ENCODE data around the gene FAM13A.
"Not testable (repeated sequence)": the region's sequence is repeated elsewhere in the genome, so short reads cannot be mapped to it uniquely, and the experiment has no call there.

Gene FAM13A

DNA sequence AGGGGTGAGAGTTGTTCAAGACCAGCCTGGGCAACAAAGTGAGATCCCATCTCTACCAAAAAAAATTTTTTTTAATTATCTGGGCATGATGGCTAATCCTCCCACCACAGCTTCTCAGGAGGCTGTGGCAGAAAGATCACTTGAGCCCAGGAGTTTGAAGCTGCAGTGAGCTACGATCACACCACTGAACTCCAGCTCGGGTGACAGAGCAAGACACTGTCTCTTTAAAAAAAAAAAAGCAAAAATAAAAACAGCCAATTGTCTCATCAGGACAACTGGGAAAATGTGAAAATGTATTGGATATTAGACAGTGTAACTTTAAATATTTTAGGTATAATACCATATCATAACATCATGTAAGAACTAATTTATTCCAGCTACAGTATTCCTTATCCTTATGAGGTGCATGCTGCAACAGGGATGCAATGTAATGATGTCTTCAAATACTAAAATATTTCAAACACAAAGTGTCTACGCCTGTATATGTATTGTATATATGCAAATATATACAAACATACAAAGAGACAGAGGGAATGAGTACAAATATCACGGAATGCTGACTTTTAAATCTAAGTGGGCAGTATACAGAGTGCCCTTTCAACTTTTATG lies 17.2 kb downstream of the FAM13A start:
- DNase-seq, result no peak

DNA sequence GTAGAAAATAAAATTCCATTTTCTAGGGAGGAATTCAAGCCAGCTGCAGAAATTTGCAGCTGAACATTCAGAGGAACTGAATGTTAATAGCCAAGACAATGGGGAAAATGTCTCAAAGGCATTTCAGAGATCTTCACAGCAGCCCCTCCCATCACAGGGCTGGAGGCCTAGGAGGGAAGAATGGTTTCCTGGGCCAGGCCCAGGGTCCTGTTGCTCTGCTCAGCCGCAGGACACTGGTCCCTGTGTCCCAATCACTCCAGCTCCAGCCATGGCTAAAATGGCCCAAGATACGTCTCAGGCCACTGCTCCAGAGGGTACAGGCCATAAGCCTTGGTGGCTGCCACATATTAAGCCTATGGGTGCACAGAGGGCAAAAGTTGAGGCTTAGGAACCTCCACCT lies 20.4 kb downstream of the FAM13A start:
- DNase-seq, result no peak

DNA sequence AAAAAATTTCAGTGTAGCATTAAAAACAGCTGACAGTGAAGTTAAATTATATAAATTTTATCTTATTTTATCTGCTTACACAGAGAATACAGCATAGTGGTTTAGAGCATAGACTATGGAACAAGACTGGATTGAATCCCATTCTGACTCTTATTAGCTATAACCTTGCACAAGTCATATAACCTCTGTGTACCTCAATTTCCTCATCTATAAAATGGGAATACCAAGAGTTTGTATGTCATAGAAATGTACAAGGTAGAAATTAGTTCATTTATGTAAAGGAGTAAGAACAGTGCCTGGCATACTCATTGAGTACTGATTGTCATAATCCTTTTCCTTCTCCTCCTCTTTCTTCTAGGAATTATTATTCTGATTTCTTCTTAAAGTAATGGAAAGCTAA lies 25.7 kb downstream of the FAM13A start:
- no peak for DNase-seq

DNA sequence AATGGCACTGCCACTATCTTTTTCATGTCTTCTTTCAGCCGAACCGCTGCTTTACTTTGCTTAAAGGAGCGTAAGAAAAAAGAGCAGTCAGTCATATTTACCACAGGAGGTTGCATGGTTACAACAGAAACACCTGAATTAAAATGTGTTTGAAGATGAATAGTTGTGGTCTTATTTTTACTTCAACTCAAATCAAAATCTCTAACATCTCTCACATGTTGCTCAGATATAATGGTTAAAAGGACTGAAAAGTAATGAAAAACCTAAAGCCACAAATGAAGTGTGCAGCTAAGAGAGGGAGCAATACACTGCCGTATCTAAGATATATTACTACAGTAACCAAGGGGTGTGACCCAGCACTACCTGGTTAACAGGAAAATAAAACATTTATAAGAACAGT lies 27.4 kb downstream of the FAM13A start:
- DNase-seq, result no peak

DNA sequence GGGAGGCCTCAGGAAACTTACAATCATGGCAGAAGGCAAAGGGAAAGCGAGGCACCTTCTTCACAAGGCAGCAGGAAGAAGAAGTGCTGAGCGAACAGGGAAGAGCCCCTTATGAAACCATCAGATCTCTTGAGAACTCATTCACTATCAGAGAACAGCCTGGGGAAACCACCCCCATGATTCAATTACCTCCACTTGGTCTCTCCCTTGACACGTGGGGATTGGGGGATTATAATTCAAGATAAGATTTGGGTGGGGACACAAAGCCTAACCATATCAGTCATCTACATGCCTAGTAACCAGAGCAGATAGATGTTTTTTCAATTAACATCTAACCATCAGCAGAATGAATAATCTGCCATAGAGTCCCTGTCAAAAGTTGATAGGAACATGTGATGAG lies 30.4 kb downstream of the FAM13A start:
- DNase-seq, result no peak

DNA sequence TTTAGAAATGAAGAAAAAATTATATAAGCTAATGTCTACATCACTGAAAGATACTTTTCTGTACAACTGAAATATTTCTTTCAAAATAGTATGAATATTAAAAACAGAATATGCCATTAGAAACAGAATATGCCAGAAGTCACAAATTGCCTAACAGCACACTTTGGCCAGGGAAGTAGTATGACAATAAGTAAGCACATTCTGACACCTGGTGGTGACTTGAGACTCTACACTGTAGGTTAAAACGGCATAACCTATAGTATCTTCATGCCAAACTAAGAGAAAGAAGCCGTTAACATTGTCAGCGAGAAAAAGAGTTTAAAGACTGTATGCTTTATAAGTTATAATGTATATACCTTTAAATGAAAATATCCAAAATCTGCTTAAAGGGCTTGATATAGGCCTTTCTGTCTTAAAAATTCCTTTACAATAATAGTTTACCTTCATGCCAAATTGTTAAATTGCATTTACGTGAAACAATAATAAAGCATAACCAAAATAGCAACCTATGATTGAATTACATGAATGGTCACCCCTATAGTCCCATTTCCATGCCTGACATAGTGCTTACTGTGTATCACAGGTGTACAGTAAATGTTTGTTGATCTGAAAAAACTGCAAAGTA lies 32.8 kb downstream of the FAM13A start:
- DNase-seq, result peak; percentile 27 to 28

DNA sequence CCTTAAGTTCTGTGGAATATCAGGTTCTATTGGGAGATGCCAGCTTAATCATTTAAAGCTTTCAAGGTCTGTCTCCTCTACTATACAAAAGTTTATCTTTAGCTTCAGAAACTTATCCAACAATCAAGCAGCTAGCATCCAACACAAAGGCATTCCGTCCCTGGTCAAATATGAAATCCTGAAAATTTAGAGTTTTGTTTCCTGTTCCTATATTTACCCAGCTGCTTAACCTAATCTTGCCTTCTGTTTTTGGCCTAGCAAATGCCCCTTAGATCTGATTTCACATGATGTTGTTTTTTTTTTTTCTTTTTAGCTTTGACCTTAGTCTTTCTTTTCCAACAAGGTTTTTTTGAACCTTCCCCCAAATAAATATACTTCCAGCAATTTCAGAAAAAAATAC lies 33.8 kb downstream of the FAM13A start:
- DNase-seq, result no peak

DNA sequence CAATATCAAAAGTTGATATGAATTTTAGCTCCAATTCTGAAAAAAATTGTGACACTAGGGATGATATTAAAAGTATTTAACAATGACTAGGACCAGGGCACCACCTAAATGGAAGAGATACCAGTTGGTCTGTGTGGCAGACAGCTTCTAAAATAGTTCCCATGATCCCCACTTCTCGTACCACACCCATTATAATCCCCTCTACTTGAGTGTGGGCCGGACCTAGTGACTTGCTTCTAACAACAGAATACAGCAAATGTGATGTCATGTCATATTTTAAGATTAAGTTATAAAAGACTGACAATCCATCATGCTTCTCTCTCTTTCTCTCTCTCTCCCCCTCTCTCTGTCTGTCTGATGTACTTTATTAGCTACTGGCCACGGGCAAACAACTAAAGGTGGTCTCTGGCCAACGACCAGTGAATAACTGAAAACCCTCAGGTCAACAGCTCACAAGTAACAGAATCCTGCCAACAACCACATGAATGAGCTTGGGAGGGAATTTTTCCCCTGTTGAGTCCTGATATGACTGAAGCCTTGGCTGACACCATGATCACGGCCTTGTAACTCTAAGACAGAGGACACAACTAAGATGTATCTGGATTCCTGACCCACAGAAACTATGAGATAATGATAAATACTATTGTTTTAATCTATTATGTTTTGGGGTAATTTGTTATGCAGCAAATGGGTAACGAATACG lies 34.4 kb downstream of the FAM13A start:
- no peak for DNase-seq

DNA sequence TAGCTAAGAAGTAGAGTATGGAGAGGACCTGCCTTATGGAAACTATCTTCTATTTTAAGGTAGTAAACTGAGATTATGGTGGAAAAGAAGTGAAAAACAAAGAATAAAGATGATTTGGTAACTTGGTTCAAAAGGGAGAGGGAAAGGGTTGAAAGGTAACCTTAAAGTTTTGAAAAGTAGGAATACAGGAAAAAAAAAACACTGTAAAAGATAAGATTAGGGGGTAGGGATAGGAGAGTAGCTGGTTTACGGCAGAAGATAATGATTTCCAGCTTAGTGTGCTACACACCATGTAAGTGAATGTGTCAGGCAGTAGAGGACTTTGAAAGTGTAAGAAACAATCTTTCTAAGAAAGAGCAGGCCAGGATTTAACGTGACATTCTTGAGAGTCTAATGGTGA lies 35.3 kb downstream of the FAM13A start:
- no peak for DNase-seq

DNA sequence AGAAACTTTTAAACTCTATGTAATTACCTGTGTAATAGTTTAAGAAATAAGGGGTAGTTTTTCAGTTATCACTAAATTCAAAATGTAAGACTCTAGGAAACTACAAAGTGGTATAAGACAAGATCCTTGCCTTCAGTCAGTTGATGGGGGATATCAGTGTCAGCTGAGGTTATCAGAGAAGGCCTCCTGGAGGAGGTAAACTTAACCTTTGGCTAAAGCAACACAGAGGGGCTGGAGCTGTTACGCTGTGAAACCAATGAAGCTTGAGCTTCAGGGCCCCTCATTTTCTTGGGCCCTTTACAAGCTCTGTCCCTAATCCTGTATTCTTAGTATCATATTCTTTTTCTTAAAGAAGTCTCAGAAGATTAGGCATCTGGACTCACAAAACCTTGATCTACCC lies 35.9 kb downstream of the FAM13A start:
- no peak for DNase-seq

DNA sequence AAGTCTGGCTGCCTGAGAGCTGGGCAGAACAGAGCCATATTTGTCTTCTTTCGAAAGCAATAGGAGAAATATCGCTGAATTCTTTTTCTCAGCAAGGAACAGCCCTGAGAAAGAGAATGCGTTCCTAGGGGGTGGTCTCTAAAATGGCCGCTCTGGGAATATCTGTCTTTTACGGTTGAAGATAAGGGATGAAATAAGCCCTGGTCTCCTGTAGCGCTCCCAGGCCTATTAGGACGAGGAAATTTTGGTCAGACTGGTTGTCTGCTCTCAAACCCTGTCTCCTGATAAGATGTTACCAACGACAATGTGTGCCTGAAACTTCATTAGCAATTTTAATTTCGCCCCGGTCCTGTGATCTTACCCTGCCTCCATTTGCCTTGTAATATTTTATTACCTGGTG lies 42.1 kb downstream of the FAM13A start:
- DNase-seq, result not testable (repeated sequence)

DNA sequence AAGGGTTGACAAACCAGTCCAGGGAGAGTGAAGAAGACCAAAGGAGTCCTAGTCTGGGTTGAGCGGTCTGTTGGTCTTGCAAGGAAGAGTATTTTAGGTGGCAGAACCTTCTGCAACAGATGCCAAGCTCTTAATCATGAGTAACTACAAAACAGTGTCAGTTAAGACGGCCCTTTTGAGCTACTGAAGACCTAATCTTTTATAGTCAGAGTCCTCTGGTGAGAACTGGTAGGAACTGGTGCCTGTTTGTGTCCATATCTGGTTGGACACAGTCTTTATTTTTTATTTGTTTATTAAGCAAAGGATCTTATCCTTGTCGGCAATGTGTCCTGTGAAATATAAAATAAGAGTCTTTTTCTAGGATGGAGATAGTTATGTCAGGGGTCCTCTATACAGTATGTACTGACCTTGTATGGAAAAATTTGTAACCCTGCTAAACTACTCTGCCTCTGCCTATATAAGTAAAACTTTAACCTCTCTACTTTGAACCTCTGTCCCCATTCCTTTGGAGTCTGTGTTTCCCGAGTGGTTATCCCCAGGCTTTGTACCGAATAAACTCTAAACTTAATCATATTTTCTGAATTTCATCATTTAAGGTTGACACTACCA lies 47.1 kb downstream of the FAM13A start:
- no peak for DNase-seq

DNA sequence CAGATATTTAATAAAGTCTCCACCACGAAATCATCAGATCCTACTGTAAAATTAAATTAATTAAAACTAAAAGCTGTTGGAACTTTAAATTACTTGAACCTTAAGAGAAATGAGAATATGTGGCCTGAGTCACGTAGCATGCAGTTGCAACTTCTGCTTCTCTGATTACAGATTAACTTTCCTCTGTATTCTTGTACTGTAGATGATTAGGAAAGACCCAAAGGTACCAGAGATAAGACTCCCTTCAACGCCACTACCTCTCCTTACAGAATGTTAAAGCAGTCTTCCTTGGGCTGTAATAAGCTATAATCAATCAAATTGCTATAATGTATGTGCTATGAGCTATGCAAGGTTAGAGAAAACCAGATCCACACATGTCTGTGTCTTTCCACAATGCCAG lies 47.9 kb downstream of the FAM13A start:
- DNase-seq, result no peak

DNA sequence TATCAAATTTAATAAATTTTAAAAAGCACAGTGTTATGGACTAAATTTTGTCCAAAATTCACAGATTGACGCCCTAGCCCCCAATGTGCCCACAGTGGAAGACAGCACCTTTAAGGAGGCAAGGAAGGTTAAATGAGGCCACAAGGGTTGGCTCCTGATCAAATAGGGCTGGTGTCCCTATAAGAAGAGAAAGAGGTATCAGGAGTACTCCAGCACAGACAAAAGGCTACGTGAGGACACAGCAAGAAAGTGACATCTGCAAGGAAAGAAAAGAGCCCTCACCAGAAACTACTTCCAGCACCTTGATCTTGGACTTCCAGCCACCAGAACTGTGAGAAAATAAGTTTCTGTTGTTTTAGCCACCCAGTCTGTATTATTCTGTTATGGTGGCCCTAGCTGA lies 48.8 kb downstream of the FAM13A start:
- no peak for DNase-seq

DNA sequence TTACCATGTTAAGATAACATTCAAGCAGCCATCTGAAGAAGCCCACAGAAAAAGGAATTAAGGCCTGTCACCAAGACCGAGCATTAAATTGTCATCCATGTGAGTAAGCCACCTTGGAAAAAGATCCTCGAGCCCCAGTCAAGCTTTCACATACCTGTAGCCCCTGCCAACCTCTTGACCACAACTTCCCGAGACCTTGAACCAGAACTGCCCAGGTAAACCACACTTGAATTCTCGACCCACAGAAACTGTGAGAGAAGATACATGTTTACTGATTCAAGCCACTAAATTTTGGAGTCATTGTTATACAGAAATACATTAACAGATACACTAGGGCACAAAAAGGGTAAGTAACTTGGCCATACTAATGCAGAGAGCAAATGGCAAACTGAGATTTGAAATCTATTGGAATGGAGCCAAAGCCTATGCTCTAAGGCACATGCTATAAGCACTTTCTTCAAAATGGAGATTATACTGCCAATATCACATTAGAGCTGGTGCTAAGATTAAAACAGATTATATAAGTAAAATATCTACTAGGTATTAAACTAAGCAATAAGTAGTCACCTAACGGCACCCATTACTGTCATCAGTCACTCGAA lies 49.5 kb downstream of the FAM13A start:
- DNase-seq, result no peak

DNA sequence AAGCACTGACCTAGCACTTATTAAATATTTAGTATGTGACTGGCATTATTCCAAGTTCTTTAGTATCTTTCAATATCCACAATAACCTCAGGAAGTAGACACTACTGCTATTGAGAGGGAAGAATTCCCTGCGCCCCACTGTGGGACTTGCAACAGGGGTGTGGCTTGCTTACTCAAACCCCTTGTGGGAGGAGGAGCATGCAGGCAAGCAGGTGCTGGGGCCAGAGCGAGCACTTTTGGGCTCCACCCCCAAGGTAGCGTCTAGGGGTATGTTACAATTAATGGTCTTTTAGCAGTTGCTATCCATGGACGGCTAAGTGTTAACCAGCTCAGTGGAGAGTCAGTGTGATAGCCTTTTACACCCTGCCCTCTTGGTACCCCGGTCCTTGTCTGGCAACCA lies 50.7 kb downstream of the FAM13A start:
- no peak for DNase-seq

DNA sequence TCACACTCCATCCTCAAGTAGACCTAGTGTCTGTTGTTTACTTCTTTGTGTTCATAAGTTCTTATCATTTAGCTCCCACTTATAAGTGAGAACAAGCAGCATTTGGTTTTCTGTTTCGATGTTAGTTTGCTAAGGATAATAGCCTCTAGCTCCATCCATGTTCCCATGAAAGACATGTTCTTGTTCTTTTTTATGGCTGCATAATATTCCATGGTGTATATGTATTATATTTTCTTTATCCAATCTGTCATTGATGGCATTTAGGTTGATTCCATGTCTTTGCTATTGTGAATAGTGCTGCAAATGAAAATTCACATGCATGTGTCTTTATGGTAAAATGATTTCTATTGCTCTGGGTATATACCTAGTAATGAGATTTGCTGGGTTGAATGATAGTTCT lies 51.9 kb downstream of the FAM13A start:
- DNase-seq, result not testable (repeated sequence)

DNA sequence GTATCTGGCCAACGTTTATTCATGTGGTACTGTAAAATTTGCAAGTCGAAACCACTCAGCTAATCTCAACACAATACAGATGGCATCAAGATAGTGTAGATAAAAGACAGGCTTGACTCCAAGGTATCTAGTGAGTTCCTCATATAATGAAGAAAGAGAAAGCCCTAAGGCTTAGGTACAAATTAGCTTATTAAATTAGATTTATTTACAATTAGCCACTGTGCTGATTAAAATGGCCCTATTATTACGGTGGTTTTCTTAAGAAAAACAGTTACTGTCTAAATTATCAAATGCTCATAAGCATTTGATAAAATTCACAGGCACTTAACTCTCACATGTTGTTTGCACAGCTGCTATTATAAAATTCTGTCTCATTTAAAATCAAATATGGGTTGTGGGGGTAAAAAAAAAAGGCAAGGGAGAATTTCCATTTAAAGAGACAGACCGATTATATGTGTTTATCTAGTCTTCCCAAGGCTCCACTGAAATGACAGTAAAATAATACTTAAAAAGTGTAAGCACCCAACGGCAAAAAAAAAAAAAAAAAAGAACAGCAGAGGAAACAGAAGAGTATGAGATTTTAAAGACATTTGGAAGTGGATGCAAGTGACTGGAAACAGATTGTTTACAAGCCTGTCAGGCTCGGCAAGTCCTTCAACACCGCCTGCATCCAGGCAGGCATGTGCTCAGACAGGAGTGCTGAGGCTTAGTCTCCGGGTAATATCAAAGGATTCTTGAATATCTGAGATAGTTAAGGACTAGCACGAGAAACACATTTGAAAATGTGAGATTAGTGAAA lies 55.1 kb downstream of the FAM13A start:
- no peak for DNase-seq

DNA sequence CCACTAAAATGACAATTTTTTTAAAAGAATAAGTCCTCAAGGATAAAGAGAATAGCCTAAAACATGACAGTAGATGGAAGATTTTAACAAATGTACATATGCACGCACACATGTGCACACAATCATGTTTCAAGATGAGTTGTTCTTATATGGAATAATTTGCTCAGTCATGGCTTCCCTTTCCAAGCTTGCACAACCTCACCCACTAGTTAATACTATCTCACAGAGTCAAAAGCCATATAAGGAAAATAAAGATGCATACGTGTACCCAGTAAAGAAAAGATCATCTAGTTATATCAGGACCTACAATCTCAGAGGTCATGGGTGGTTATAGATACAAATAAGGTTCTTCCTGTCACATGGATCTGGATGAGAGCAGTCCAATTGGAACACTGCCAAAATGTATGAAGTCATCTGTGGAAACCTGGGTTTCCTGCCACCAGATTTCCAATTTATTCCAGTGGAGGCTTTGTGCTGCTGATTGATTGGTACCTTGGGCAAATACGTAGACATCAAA lies 56.1 kb downstream of the FAM13A start:
- DNase-seq, result no peak

DNA sequence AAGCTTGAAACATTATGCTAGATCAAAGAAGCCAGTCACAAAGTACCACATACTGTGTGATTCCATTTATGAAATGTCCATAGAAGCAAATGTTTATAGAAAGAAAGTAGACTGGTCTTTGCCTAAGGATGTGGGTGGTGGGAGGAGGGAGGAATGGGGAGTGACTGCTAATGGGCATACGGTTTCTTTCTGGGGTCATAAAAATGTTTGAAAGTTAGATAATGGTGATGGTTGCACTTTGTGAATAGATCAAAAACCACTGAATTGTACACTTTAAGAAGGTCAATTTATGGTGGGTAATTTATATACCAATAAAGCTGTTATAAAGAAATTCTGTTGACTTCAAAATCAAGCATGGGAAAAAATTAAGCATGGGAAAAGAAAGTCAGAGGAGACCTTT lies 56.6 kb downstream of the FAM13A start:
- no peak for DNase-seq

DNA sequence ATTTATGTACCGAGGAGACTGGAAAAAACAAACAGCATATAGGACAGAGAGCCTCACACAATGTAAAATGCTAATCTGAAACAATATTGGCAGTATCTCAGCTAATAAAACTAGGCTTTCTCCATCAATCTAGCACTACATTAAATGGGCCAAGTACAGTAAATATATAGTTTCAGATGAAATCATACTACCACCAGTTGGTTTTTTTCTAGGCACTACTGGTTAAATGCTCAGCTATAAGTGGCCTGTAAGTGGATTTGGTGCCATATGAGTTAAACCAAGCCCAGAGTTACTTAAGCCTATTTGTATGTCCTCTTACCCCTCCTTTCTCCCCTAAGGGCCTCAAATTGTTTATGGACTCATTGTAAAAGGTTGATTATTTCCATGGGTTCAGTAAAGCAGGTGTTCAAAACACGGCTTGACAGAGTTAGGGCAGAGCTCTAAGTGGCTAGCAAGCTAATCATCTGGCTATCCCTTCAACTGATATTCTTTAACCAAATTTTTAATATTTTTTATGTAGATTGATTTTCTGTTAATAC lies 57.5 kb downstream of the FAM13A start:
- no peak for DNase-seq

DNA sequence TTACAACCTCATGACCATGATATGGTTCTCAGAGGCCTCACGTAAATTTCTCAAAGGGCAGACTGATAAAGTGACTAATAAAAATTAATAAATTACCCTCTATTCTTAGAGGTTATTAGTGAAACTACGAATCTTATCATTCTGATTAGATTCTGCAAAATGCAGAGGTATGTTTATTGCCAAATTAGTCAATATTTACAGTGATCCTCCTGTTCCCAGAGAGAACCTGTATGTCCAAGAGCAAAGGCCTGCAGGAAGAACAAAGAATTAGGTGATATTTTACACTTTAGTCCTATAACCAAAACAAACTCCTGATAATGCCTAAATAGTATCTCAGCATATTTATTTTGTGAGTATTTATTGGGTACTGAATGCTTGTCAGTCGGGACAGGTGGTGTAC lies 58.1 kb downstream of the FAM13A start:
- DNase-seq, result no peak
